Upper lobe of left lung (tissue), 6 donors: ENCODE data around the gene MAP3K13. TPM values are rescaled to one million over a fixed set of nuclear protein-coding genes. Genes with fewer than 3 reads are reported as not detected.

Experiments used
- ATAC-seq, 2 donors: fragments of 200-7000 bp; cut with Tn5 transposase; one replicate each; pipeline ENCODE4 v1.9.1; 2022; ENCODE audit warnings: mild to moderate bottlenecking in 2 of 2, moderate library complexity in 2 of 2; ENCODE audit not compliant: low FRiP score in 2 of 2
- DNase-seq, 2 donors: peaks; one replicate each; pipeline ENCODE4 v3.0.0-alpha.2; 2019 to 2020
- H3K27ac ChIP-seq, 4 donors: fragments of 200-600 bp; sonication (generic); one replicate each; pipeline ENCODE4 v1.5.1; 2016 to 2019
- H3K27me3 ChIP-seq, 4 donors: fragments of 200-600 bp; sonication (generic); one replicate each; pipeline ENCODE4 v1.5.1; 2017 to 2019
- H3K36me3 ChIP-seq, 4 donors: fragments of 200-600 bp; sonication (generic); one replicate each; pipeline ENCODE4 v1.5.1; 2016 to 2019
- H3K4me1 ChIP-seq, 4 donors: fragments of 200-600 bp; sonication (generic); one replicate each; pipeline ENCODE4 v1.5.1; 2018 to 2019
- H3K4me3 ChIP-seq, 4 donors: fragments of 200-600 bp; sonication (generic); one replicate each; pipeline ENCODE4 v1.5.1; 2017 to 2019; ENCODE audit warnings: mild to moderate bottlenecking in 2 of 4, moderate library complexity in 1 of 4
- H3K9me3 ChIP-seq, 4 donors: fragments of 200-600 bp; sonication (generic); one replicate each; pipeline ENCODE4 v1.5.1; 2018 to 2019
- EP300 ChIP-seq, 4 donors: sonication (generic); formaldehyde crosslinking; IDR thresholded peaks; one replicate each; pipeline ENCODE4 v1.5.1; 2017; ENCODE audit warnings: antibody characterized with exemption in 4 of 4, control low read depth in 2 of 4
- POLR2A ChIP-seq, 4 donors: fragments of 450-650 bp; IDR thresholded peaks; one replicate each; pipeline ENCODE4 v1.5.1; 2016 to 2017; ENCODE audit warnings: antibody characterized with exemption in 4 of 4, mild to moderate bottlenecking in 2 of 4
- POLR2AphosphoS5 ChIP-seq, 2 donors: sonication (generic); formaldehyde crosslinking; IDR thresholded peaks; one replicate each; pipeline ENCODE4 v1.5.1; 2017; ENCODE audit warnings: antibody characterized with exemption in 2 of 2
- WGBS, 2 donors: methylation state at CpG; one replicate each; pipeline ENCODE4 v1.1.5; 2017 to 2018; 5-methylcytosine and 5-hydroxymethylcytosine counted together
- total RNA-seq, 6 donors: library from RNA; depleted of rRNA in 4 of 6; stranded (reverse); fragments of >200 nt in 4 of 6; gene quantifications; one replicate each; pipeline versions ENCODE4 v1.1.0 to v1.2.1, GENCODE V29; 2016 to 2021
- TF ChIP-seq, protein P1 (sequence below), 6 experiments: fragments of 450-650 bp in 4 of 6; fragments of 200-600 bp in 2 of 6; sonication (generic) in 2 of 6; IDR thresholded peaks; one replicate each; pipeline ENCODE4 v1.5.1; 2016 to 2019; ENCODE audit warnings: antibody characterized with exemption in 6 of 6
- donor health status: DM: no; HTN: no; CAD: no; lungs with moderate emphysema.
- donor health status: DM: no; HTN: yes; CAD: no; lungs with severe emphysema.

Gene MAP3K13
- total RNA-seq, 6 donors from 2014 or later, result 25.3 to 41.4 (median 31.2) TPM

DNA sequence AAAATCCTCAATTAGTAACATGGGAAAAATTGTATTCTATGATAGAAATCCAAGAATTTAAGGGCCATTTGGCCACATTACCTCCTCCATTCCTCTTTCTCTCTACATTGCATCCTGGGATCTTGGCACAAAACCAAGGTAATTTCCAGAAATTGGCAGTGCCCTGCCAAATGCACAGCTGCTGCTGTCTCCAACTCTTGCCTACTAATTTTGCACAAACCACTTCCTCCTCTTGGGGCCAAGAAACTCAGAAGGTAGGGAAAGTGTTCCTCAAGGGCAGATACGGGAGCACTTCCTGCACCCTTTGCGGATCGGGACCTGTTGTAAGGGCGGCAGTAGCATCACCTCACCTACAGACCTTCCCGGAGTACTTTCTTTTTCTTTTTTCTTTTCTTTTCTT, 57.8 kb downstream of the MAP3K13 start:
- Histone ChIP-seq H3K36me3 (no peaks in the 10 kb centered on the region), H3K27me3 (no peaks in the 10 kb centered on the region), H3K4me1 (peaks cover 0 to 28% (median 7%) of the 10 kb centered on the region in 4 donors), H3K9me3 (no peaks in the 10 kb centered on the region), H3K27ac (no peak overlapping the region), H3K4me3 (no peak overlapping the region)
- WGBS, 2 donors, result 45 to 60% methylated on average over 5 of the region's 5 CpGs
- ATAC-seq, result peak; percentile 40 to 62
- TF ChIP-seq EP300 (IDR thresholded peaks at IDR 0.05) (peak in 1 of 4 donors; percentile 30), POLR2A (IDR thresholded peaks at IDR 0.05) (no peak), POLR2AphosphoS5 (IDR thresholded peaks at IDR 0.05) (peak; percentile 19 to 27)
- DNase-seq, result peak in 1 of 2 donors; percentile 74

DNA sequence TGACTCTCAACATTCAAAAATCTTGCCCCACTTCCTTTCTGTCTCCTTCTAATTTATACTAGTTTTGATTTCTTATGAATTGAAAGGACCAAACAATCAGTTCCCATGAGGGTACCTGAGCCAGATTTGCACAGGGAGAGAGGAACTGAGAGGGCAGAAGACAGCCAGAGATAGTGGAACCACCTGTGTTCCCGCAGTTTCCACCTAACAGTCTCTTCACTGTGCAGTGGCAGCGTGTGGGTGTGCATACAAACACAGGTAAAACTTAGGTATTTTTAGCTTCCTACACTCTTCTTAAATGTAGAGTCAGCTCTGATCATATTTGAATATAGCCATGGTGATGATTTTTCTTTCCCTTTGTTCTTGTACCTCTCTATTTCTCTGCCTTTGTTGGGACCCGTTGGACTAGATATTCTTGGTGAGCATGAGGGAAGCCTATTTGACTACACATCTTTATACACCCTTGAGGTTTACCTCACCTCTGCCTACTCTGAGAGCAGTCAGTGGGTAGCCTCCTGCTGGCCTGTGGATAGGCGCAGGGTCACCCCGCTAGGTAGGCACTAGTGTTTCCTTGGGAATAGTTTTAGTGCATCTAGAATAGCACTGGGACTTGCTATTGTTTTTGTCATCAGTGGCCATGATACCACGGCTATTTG, 58.8 kb downstream of the MAP3K13 start:
- WGBS, 2 donors, result 87 to 91% methylated on average over 6 of the region's 6 CpGs
- no peaks in the 10 kb centered on the region for H3K27me3 ChIP-seq
- no peaks in the 10 kb centered on the region for H3K36me3 ChIP-seq
- TF ChIP-seq, protein P1, sequence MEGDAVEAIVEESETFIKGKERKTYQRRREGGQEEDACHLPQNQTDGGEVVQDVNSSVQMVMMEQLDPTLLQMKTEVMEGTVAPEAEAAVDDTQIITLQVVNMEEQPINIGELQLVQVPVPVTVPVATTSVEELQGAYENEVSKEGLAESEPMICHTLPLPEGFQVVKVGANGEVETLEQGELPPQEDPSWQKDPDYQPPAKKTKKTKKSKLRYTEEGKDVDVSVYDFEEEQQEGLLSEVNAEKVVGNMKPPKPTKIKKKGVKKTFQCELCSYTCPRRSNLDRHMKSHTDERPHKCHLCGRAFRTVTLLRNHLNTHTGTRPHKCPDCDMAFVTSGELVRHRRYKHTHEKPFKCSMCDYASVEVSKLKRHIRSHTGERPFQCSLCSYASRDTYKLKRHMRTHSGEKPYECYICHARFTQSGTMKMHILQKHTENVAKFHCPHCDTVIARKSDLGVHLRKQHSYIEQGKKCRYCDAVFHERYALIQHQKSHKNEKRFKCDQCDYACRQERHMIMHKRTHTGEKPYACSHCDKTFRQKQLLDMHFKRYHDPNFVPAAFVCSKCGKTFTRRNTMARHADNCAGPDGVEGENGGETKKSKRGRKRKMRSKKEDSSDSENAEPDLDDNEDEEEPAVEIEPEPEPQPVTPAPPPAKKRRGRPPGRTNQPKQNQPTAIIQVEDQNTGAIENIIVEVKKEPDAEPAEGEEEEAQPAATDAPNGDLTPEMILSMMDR (IDR thresholded peaks at IDR 0.05), result no peak
- TF ChIP-seq EP300 (IDR thresholded peaks at IDR 0.05), result no peak
- TF ChIP-seq POLR2A (IDR thresholded peaks at IDR 0.05), result no peak
- TF ChIP-seq POLR2AphosphoS5 (IDR thresholded peaks at IDR 0.05), result no peak
- H3K27ac ChIP-seq, result no peak overlapping the region
- no peak overlapping the region for H3K4me3 ChIP-seq
- no peaks in the 10 kb centered on the region for H3K9me3 ChIP-seq
- peaks cover 0 to 24% (median 7%) of the 10 kb centered on the region in 4 donors for H3K4me1 ChIP-seq
- no peak for ATAC-seq
- no peak for DNase-seq

DNA sequence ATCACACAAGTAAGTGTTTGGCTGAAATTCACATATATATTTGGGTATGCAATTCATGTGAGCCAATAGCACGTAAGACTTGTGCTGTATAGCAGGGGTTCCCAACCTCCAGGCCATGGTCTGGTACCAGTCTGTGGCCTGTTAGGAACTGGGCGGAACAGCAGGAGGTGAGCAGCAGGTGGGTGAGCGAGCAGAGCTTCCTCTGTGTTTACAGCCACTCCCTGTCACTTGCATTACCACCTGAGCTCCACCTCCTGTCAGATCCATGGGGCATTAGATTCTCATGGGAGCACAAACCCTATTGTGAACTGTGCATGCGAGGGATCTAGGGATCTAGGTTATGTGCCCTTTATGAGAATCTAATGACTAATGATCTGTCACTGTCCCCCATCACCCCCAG, 59.7 kb downstream of the MAP3K13 start:
- Histone ChIP-seq H3K4me1 (peaks cover 0 to 24% (median 7%) of the 10 kb centered on the region in 4 donors), H3K27me3 (no peaks in the 10 kb centered on the region), H3K4me3 (no peak overlapping the region), H3K36me3 (no peaks in the 10 kb centered on the region), H3K27ac (no peak overlapping the region), H3K9me3 (no peaks in the 10 kb centered on the region)
- no peak for ATAC-seq
- 89 to 95% methylated on average over 4 of the region's 4 CpGs for WGBS, 2 donors
- DNase-seq, result no peak
- no peak for TF ChIP-seq EP300 (IDR thresholded peaks at IDR 0.05)
- TF ChIP-seq, protein P1 (IDR thresholded peaks at IDR 0.05), result no peak
- no peak for TF ChIP-seq POLR2A (IDR thresholded peaks at IDR 0.05)
- TF ChIP-seq POLR2AphosphoS5 (IDR thresholded peaks at IDR 0.05), result no peak

DNA sequence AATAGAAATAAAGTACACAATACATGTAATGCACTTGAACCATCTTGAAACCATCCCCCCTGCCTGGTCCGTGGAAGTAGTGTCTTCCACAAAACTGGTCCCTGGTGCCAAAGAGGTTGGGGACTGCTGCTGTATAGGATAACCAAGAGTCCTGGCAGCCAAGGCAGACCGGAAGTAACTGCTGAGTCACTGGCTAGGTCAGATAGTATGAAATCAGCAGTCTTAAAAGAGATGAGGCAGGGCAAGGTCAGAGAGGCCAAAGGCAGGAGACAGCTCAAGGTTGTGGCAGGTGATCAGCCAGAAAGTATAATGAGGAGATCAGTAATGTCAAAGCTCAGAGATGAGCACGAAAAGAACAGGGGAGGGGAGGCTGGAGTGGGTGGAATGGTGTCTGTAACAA, 60.2 kb downstream of the MAP3K13 start:
- ATAC-seq (no peak), DNase-seq (peak in 1 of 2 donors; percentile 41)
- Histone ChIP-seq H3K27ac (no peak overlapping the region), H3K4me1 (peaks cover 0 to 24% (median 7%) of the 10 kb centered on the region in 4 donors), H3K4me3 (no peak overlapping the region), H3K9me3 (no peaks in the 10 kb centered on the region), H3K36me3 (no peaks in the 10 kb centered on the region), H3K27me3 (no peaks in the 10 kb centered on the region)
- TF ChIP-seq, protein P1 (IDR thresholded peaks at IDR 0.05), result no peak
- no peak for TF ChIP-seq POLR2A (IDR thresholded peaks at IDR 0.05)
- 50 to 67% methylated on average over 3 of the region's 3 CpGs for WGBS, 2 donors

DNA sequence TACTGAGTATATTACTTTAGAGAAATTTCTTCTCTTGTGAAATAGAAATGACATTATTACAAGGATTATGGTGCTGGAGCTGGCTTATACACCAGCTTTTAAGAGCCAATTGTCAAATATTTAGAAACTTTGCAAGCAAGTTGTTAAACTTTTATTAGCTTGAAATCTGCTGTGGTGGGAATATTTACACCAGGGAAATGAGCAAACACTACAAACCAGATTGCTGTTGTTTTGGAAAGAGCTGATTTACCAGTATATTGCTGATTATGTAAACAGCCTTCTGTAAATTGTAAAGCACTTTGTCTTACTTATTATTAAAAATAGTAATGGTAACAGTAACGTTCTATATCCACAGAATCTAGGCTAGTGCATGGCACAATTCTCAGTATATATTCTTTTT, 61.5 kb downstream of the MAP3K13 start:
- Histone ChIP-seq H3K9me3 (no peaks in the 10 kb centered on the region), H3K27ac (no peak overlapping the region), H3K27me3 (no peaks in the 10 kb centered on the region), H3K4me1 (peaks cover 0 to 24% (median 7%) of the 10 kb centered on the region in 4 donors), H3K4me3 (no peak overlapping the region), H3K36me3 (peaks cover 0 to 4% (median 0%) of the 10 kb centered on the region in 4 donors)
- no peak for ATAC-seq
- no peak for TF ChIP-seq EP300 (IDR thresholded peaks at IDR 0.05)
- TF ChIP-seq, protein P1 (IDR thresholded peaks at IDR 0.05), result no peak
- no peak for TF ChIP-seq POLR2AphosphoS5 (IDR thresholded peaks at IDR 0.05)
- TF ChIP-seq POLR2A (IDR thresholded peaks at IDR 0.05), result no peak
- WGBS, 2 donors, result 79 to 81% methylated on average over 1 of the region's 1 CpG
- DNase-seq, result no peak
